HG02642 (cell line): ENCODE measurements around the gene ZNF217.
A peak's percentile ranks its signal among the peaks of the same experiment; 100 is the strongest.
"Not testable (repeated sequence)": the region's sequence is repeated elsewhere in the genome, so short reads cannot be mapped to it uniquely, and the experiment has no call there.

Experiments used
- ATAC-seq: cut with Tn5 transposase; IDR thresholded peaks from one replicate; pipeline ENCODE4 v1.9.1; 2021; ENCODE audit warnings: mild to moderate bottlenecking; ENCODE audit not compliant: unreplicated experiment, poor library complexity

Gene ZNF217

GRCh38 chr20:53622247-53623133 lies 28.9 kb upstream of the ZNF217 start:
- no peak for ATAC-seq

DNA sequence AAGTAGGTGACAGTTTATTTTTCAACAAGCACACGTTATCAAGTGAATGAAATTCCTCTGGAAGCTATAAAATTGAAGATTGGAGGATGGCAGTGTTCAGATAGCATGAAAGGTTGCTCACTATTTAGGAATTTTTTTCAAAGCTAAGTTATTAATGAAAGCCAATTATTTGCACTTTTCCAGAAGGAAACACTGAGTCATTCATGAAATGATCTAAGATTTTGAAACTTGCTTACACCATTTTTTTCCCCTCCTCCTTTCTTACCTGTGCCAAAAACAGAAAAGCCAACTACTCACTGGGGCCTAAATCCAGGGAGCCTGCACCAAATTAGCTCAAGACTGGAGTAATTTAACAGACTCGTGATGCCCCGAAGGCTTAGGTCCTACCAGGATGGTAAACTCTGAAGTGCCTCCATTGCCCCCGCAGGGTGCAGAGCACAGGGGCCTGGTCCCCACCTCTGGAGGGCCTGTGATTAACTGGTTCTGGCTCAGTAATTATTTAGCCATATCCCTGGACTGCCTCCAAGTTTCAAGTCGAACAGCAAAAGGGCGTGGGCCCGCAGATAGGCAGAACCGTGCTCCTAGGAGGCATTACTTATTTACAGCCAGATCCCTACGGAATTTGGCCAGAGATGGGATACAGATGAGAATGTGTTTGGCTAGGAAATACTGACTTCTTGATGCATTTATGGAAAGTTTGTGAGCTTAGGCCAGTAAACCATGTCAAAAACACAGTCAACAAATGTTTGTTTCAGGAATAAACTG lies 28.0 kb upstream of the ZNF217 start:
- ATAC-seq: no peak

GRCh38 chr20:53618490-53619000 lies 24.9 kb upstream of the ZNF217 start:
- not testable (repeated sequence) for ATAC-seq

- ATAC-seq: no peak
Observed at GRCh38 chr20:53617791-53618489, 24.3 kb upstream of the ZNF217 start.

- not testable (repeated sequence) for ATAC-seq
Observed at GRCh38 chr20:53616489-53616888, 22.9 kb upstream of the ZNF217 start.

- no peak for ATAC-seq
Observed at GRCh38 chr20:53613748-53614147, 20.1 kb upstream of the ZNF217 start.

GRCh38 chr20:53612289-53612688 lies 18.6 kb upstream of the ZNF217 start:
- ATAC-seq: not testable (repeated sequence)

GRCh38 chr20:53611449-53611894 lies 17.8 kb upstream of the ZNF217 start:
- no peak for ATAC-seq

- ATAC-seq: peak; percentile 49
Observed at GRCh38 chr20:53609491-53610445, 16.1 kb upstream of the ZNF217 start.

GRCh38 chr20:53608456-53609452 lies 15.1 kb upstream of the ZNF217 start:
- no peak for ATAC-seq

GRCh38 chr20:53608071-53608455 lies 14.4 kb upstream of the ZNF217 start:
- ATAC-seq: no peak

GRCh38 chr20:53606364-53606985 lies 12.8 kb upstream of the ZNF217 start:
- ATAC-seq: no peak

- not testable (repeated sequence) for ATAC-seq
Observed at GRCh38 chr20:53605401-53605800, 11.8 kb upstream of the ZNF217 start.

GRCh38 chr20:53604846-53605245 lies 11.2 kb upstream of the ZNF217 start:
- ATAC-seq: not testable (repeated sequence)

- ATAC-seq: no peak
Observed at GRCh38 chr20:53602661-53603060, 9.0 kb upstream of the ZNF217 start.

DNA sequence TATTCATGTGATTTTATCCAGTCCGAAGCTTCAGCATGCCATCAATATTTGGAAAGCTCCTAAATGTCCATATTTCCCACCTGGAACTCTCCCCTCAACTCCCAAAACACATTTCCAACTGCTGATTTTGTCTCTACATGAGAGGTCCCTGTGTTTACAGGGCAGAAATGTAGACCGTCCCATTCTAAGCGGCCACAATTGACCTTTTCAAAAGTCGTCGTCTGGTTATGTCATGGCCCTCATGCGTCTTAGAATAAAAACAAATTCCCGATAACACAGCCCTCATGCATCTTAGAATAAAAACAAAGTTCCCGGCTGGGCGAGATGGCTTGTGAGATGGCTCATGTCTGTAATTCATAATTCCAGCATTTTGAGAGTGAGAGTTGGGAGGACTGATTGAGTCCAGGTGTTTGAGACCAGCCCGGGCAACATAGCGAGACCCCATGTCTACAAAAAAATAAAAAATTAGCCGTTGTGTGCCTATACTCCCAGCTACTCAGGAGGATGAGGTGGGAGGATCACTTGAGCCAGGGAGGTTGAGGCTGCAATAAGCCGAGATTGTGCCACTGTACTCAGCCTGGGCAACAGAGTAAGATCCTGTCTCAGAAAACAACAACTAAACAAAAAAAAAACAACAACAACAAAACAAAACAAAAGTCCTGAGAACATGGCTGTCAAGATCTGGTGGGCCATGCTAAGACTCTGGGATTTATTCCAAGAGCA lies 6.4 kb upstream of the ZNF217 start:
- ATAC-seq: no peak

DNA sequence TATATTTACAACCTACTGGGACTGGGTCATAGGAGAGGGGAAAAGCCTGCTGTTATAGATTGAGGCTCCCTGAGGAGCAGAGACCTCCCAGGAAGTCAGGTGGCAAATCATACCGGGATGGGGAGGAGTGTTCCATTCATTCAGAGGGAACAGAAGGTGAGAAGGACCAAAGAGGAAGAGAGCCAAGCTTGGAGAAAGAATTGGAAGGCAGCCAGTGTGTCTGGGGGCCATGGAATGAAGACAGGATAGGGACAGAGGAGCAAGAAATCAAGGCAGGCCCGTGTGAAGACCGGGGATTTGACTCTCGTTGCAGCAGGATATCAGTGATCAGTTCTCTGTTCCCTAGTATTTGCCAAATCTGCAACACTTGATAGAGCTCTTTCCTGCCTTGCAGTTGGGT lies 5.7 kb upstream of the ZNF217 start:
- ATAC-seq: no peak
